GM12891 (cell line): ENCODE data around the gene PTPN4.
"Not testable (repeated sequence)": the region's sequence is repeated elsewhere in the genome, so short reads cannot be mapped to it uniquely, and the experiment has no call there.

Experiments
- POLR2A ChIP-seq: IDR thresholded peaks from 2 replicates; pipeline ENCODE4 v1.6.1; 2011; ENCODE audit warnings: low read depth, low read length, control low read depth
- POLR2AphosphoS5 ChIP-seq: IDR thresholded peaks from 2 replicates; pipeline ENCODE4 v1.6.1; 2011; ENCODE audit warnings: low read depth, low read length, control low read depth
- TAF1 ChIP-seq: IDR thresholded peaks from 2 replicates; pipeline ENCODE4 v1.6.1; 2011; ENCODE audit warnings: low read depth, low read length, control low read depth

GRCh38 chr2:119804409-119804808 lies 44.7 kb downstream of the PTPN4 start:
- TF ChIP-seq TAF1, POLR2AphosphoS5, POLR2A: not testable (repeated sequence)
